GM12891 (cell line): Measurements from ENCODE around the gene SPATA16.

Experiments used
- PAX5 ChIP-seq: IDR thresholded peaks from 2 replicates; pipeline ENCODE4 v1.6.1; 2011; ENCODE audit warnings: low read length, moderate library complexity, mild to moderate bottlenecking; ENCODE audit not compliant: insufficient read depth, severe bottlenecking
- POLR2A ChIP-seq: IDR thresholded peaks from 2 replicates; pipeline ENCODE4 v1.6.1; 2011; ENCODE audit warnings: low read depth, low read length, control low read depth
- POLR2AphosphoS5 ChIP-seq: IDR thresholded peaks from 2 replicates; pipeline ENCODE4 v1.6.1; 2011; ENCODE audit warnings: low read depth, low read length, control low read depth
- POU2F2 ChIP-seq: IDR thresholded peaks from 2 replicates; pipeline ENCODE4 v1.6.1; 2011; ENCODE audit warnings: low read depth, mild to moderate bottlenecking, control low read depth, low read length, moderate library complexity
- SPI1 ChIP-seq: IDR thresholded peaks from 2 replicates; pipeline ENCODE4 v1.6.1; 2011; ENCODE audit warnings: low read depth, low read length, control low read depth
- TAF1 ChIP-seq: IDR thresholded peaks from 2 replicates; pipeline ENCODE4 v1.6.1; 2011; ENCODE audit warnings: low read depth, low read length, control low read depth

GRCh38 chr3:172853921-172854666 lies 286.9 kb downstream of the SPATA16 start:
- TF ChIP-seq POLR2A = no peak
- TF ChIP-seq POLR2AphosphoS5 = no peak
- TF ChIP-seq SPI1 = no peak
- TF ChIP-seq TAF1 = no peak
- TF ChIP-seq POU2F2 = no peak
- TF ChIP-seq PAX5 = no peak
